K562 (cell line): ENCODE results near the gene DLX2. TPM values are rescaled to one million over a fixed set of nuclear protein-coding genes. Genes with fewer than 3 reads are reported as not detected.

ENCODE experiments used
- ATAC-seq: fragments of 200-7000 bp; cut with Tn5 transposase; 3 replicates; pipeline ENCODE4 v1.9.1; 2020; ENCODE audit warnings: moderate library complexity
- BruUV-seq: library from RNA; stranded (reverse); fragments of 400-500 nt; replicated peaks from 2 replicates; lab custom pipeline; 2021; lab: Mats Ljungman, UMichigan
- CTCF ChIA-PET: fragments of 300-600 bp; formaldehyde crosslinking; extraction: SDS; loops from one replicate; lab custom pipeline; 2021; ENCODE audit warnings: low intra/inter-chr PET ratio; lab: Yijun Ruan, JAX
- POLR2A ChIA-PET: fragments of 300-600, 350-650 bp; sonication (Branson Sonifier 250); formaldehyde crosslinking; extraction: SDS; loops from one replicate; lab custom pipeline; 2021; ENCODE audit warnings: antibody characterized with exemption, inconsistent platforms; lab: Yijun Ruan, JAX
- DNase-seq, 4 experiments: peaks; one replicate each; pipeline versions ENCODE4 v3.0.0 to v3.0.0-alpha.2; 2011 to 2018; ENCODE audit warnings: low spot score in 3 of 4, mixed read lengths in 3 of 4; ENCODE audit errors: extremely low read depth in 1 of 4
- FAIRE-seq: peaks from 2 replicates; lab custom pipeline; 2011; peaks lifted over from hg19 to GRCh38; lab: Jason Lieb, UNC
- H2AFZ ChIP-seq: 2 replicates; pipeline ENCODE4 v1.6.0; 2011; ENCODE audit warnings: low read depth, low read length, control low read depth, inconsistent platforms
- H3K27ac ChIP-seq: fragments of 200-600 bp; 3 replicates; pipeline ENCODE4 v1.8.0; 2011; ENCODE audit warnings: low read depth, mild to moderate bottlenecking, control low read depth, inconsistent platforms, low read length, moderate library complexity, mixed read lengths; ENCODE audit errors: extremely low read depth
- H3K27me3 ChIP-seq, 2 experiments: fragments of 300-600 bp in 1 of 2; 2 replicates in 1 of 2; 3 replicates in 1 of 2; pipeline versions ENCODE4 v1.6.0 to v1.8.0; 2011; ENCODE audit warnings: inconsistent platforms in 2 of 2, low read length in 2 of 2, mild to moderate bottlenecking in 1 of 2, mixed read lengths in 1 of 2, moderate library complexity in 1 of 2; ENCODE audit not compliant: control insufficient read depth in 2 of 2, insufficient read depth in 2 of 2
- H3K36me3 ChIP-seq: fragments of 300-600 bp; 3 replicates; pipeline ENCODE4 v1.8.0; 2011; ENCODE audit warnings: mild to moderate bottlenecking, low read length, inconsistent platforms; ENCODE audit not compliant: control insufficient read depth, insufficient read depth
- H3K4me1 ChIP-seq, 2 experiments: fragments of 200-600 bp in 1 of 2; replicated peaks in 1 of 2; 2 replicates in 1 of 2; 3 replicates in 1 of 2; pipeline versions ENCODE4 v1.5.1 to v1.8.0; 2011; ENCODE audit warnings: inconsistent platforms in 2 of 2, low read length in 2 of 2, mild to moderate bottlenecking in 1 of 2, mixed read lengths in 1 of 2, moderate library complexity in 1 of 2; ENCODE audit not compliant: control insufficient read depth in 2 of 2, insufficient read depth in 2 of 2
- H3K4me2 ChIP-seq: 2 replicates; pipeline ENCODE4 v1.6.1; 2011; ENCODE audit warnings: low read length, control low read depth, inconsistent platforms, mixed read lengths; ENCODE audit not compliant: insufficient read depth
- H3K4me3 ChIP-seq: fragments of 200-600 bp; sonication (generic), shearing (Covaris generic); 2 replicates; pipeline ENCODE4 v1.5.1; 2016; ENCODE audit warnings: control low read depth, inconsistent platforms
- H3K79me2 ChIP-seq: fragments of 200-600 bp; 3 replicates; pipeline ENCODE4 v1.8.0; 2011; ENCODE audit warnings: low read length, inconsistent platforms; ENCODE audit not compliant: control insufficient read depth, insufficient read depth
- H3K9ac ChIP-seq, 2 experiments: 2 replicates each; pipeline versions ENCODE4 v1.6.0 to v1.6.1; 2011; ENCODE audit warnings: low read depth in 2 of 2, low read length in 2 of 2, control low read depth in 1 of 2, inconsistent platforms in 1 of 2, mild to moderate bottlenecking in 1 of 2, mixed read lengths in 1 of 2; ENCODE audit not compliant: insufficient read depth in 1 of 2
- H3K9me1 ChIP-seq: one replicate; pipeline ENCODE4 v1.6.0; 2011; ENCODE audit warnings: inconsistent platforms, mild to moderate bottlenecking, low read length, moderate library complexity; ENCODE audit not compliant: control insufficient read depth, insufficient read depth
- H3K9me3 ChIP-seq: replicated peaks from 2 replicates; pipeline ENCODE4 v1.5.1; 2011; ENCODE audit warnings: low read depth, low read length, inconsistent platforms; ENCODE audit not compliant: control insufficient read depth, insufficient read depth
- H4K20me1 ChIP-seq: replicated peaks from 2 replicates; pipeline ENCODE4 v1.6.1; 2011; ENCODE audit warnings: low read length, inconsistent platforms, mixed read lengths; ENCODE audit not compliant: control insufficient read depth, insufficient read depth
- C11orf30 ChIP-seq: fragments of 450-650 bp; IDR thresholded peaks from 2 replicates; pipeline ENCODE4 v1.6.1; 2016; ENCODE audit warnings: low read depth, mild to moderate bottlenecking
- FOXK1 ChIP-seq: sonication (generic); formaldehyde crosslinking; IDR thresholded peaks from 2 replicates; pipeline ENCODE4 v1.8.0; 2022; ENCODE audit warnings: missing genetic modification reagents, mild to moderate bottlenecking, borderline replicate concordance
- HOXB6 ChIP-seq: fragments of 250-450 bp; sonication (Bioruptor Pico); IDR thresholded peaks from 2 replicates; pipeline ENCODE4 v1.5.1; 2022; ENCODE audit warnings: mild to moderate bottlenecking, borderline replicate concordance
- JUNB ChIP-seq: fragments of 450-650 bp; formaldehyde crosslinking; conservative IDR thresholded peaks from 2 replicates; pipeline ENCODE4 v1.4.0; 2020; ENCODE audit warnings: mild to moderate bottlenecking
- KLF16 ChIP-seq: IDR thresholded peaks from 2 replicates; pipeline ENCODE4 v1.6.1; 2016; ENCODE audit warnings: antibody characterized with exemption
- NELFE ChIP-seq: IDR thresholded peaks from 2 replicates; pipeline ENCODE4 v1.6.1; 2011; ENCODE audit warnings: mild to moderate bottlenecking; ENCODE audit not compliant: insufficient read depth, insufficient read length
- RBM14 ChIP-seq: fragments of 200-400 bp; formaldehyde crosslinking; IDR thresholded peaks from 2 replicates; pipeline ENCODE4 v1.6.1; 2018; ENCODE audit warnings: low read depth, mild to moderate bottlenecking, low read length, moderate library complexity, borderline replicate concordance; ENCODE audit not compliant: insufficient read depth
- ZBTB17 ChIP-seq: fragments of 450-650 bp; formaldehyde crosslinking; IDR thresholded peaks from 2 replicates; pipeline ENCODE4 v1.4.0; 2020; ENCODE audit warnings: mild to moderate bottlenecking
- ZBTB26 ChIP-seq: fragments of 450-650 bp; formaldehyde crosslinking; IDR thresholded peaks from 2 replicates; pipeline ENCODE4 v1.4.0; 2022; ENCODE audit warnings: missing genetic modification characterization
- ZNF316 ChIP-seq: fragments of 450-650 bp; IDR thresholded peaks from 2 replicates; pipeline ENCODE4 v1.6.1; 2016
- WGBS: fragments of 100-300 bp; shearing (Covaris generic); methylation state at CpG from one replicate; pipeline ENCODE4 v1.1.6; 2016; ENCODE audit warnings: low coverage, mixed read lengths; ENCODE audit not compliant: insufficient coverage; ENCODE audit errors: missing lambda C conversion rate; 5-methylcytosine and 5-hydroxymethylcytosine counted together
- in situ Hi-C: fragments of 300-500 bp; cut with MboI; formaldehyde crosslinking; loops from 4 replicates; pipeline ENCODE4 v1.15.0; 2018; ENCODE audit warnings: inconsistent platforms, mixed read lengths
- intact Hi-C: fragments of 100-400 bp; cut with micrococcal nuclease; formaldehyde crosslinking; loops from 2 replicates; pipeline ENCODE4 v1.14.2; 2022
- polyA plus RNA-seq, 8 experiments: library from polyadenylated mRNA; depleted of rRNA in 4 of 8; stranded (reverse) in 5 of 8; unstranded in 3 of 8; fragments of >200 nt; fragmentation: Nextera tagmentation in 2 of 8; fragmentation: Illumina TruSeq in 1 of 8; extraction: Ambion mirVana in 2 of 8; extraction: Trizol in 1 of 8; gene quantifications; 2 replicates each; pipeline versions ENCODE4 v1.2.1 to v1.2.3, GENCODE V29; 2011 to 2014; ENCODE audit warnings: inconsistent platforms in 1 of 8, missing spikeins in 1 of 8
- total RNA-seq, 7 experiments: library from RNA; depleted of rRNA in 6 of 7; stranded (reverse); fragments of >200 nt in 6 of 7; fragmentation: Illumina TruSeq in 2 of 7; extraction: Trizol in 2 of 7; gene quantifications; 2 replicates each; pipeline versions ENCODE4 v1.2.1 to v1.2.3, GENCODE V29; 2011 to 2021; ENCODE audit warnings: low replicate concordance in 1 of 7
- TF ChIP-seq, protein P1 (sequence below): sonication (generic); formaldehyde crosslinking; IDR thresholded peaks from 2 replicates; pipeline ENCODE4 v1.8.0; 2022; ENCODE audit warnings: mild to moderate bottlenecking, missing genetic modification reagents

DLX2 gene
- total and polyA plus RNA-seq, 9 of the 15 experiments (the other 6 are each of a cell fraction or from before 2014, with no cell fraction given) = 0.14 to 4.3 (median 0.86) TPM

DNA sequence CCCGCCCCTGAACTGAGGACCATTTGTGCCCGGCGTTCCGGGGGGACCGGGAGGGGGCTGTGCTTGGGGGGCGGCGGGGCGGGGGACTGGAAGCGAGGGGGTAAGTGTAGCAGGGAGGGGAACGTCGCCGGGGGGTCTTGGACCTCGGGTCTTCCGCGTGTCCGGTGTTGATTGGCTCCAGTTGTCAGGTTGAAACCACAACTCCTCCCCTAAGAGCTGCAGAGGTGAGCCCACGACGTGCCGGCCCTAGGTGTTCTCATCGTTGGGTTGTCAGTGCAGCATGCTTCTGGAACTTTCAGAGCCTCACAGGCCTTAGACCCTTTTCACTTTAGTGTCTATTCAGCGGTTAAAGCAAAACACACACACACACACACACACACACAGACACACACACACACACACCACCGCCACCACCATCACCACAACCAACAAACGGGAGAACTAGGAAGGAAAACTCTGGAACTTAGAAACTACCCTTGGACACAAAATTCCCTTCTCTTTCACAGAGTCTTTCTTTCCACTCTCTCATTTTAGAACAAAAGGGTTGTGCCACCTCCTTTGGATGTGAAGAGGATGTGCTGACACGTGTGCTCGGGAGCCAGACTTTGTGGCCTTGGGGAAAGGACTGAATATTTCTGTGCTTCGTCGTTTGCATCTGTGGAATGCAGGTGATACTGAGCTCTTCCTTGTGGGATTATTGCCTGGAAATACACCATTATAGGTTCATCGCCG lies 6.7 kb upstream of the DLX2 start:
- ATAC-seq (no peak), FAIRE-seq (no peak), DNase-seq (peak in 1 of 4 experiments; percentile 9)
- CTCF ChIA-PET = no interaction called here
- Histone ChIP-seq H4K20me1 (no peaks in the 10 kb centered on the region), H3K4me1 (peaks cover 0 to 29% of the 10 kb centered on the region in 2 experiments; a peak in 2 of 5 replicates), H3K4me2 (no peak overlapping the region), H3K36me3 (no peaks in the 10 kb centered on the region), H3K9me3 (no peaks in the 10 kb centered on the region; the same call in 1 of the 2 replicates), H3K4me3 (no peak overlapping the region), H2AFZ (peak overlapping the region; percentile 35; the same call in 1 of the 2 replicates), H3K9me1 (no peaks in the 10 kb centered on the region), H3K27ac (no peak overlapping the region), H3K27me3 (no peaks in the 10 kb centered on the region)
- BruUV-seq = no TSS peak
- in situ Hi-C loops = loop anchor here (5.0 to 25.0 kb wide), 4 partner anchors 292 to 1147 kb away; no protein-coding TSS in a partner anchor
- intact Hi-C loops = loop anchor here (10.0 kb wide), 1 partner anchor 185 kb away; the partner anchor contains the start of gene HAT1
- WGBS = 65% methylated on average over 15 of the region's 29 CpGs
- POLR2A ChIA-PET = interaction anchor here (0.6 kb wide), 2 partner anchors 296 to 709 kb away, joined by 3 read pairs; no protein-coding TSS in a partner anchor
- TF ChIP-seq ZBTB26 (peak; percentile 79; the same call in 1 of the 2 replicates), FOXK1 (CRISPR knock-in tag) (no peak), ZNF316 (peak; percentile 39; the same call in 1 of the 2 replicates), KLF16 (no peak), RBM14 (no peak), ZBTB17 (no peak), JUNB (CRISPR knock-in tag) (no peak), HOXB6 (CRISPR knock-in tag) (no peak), C11orf30 (peak; percentile 25; the same call in 1 of the 2 replicates), NELFE (no peak)
- TF ChIP-seq, protein P1, sequence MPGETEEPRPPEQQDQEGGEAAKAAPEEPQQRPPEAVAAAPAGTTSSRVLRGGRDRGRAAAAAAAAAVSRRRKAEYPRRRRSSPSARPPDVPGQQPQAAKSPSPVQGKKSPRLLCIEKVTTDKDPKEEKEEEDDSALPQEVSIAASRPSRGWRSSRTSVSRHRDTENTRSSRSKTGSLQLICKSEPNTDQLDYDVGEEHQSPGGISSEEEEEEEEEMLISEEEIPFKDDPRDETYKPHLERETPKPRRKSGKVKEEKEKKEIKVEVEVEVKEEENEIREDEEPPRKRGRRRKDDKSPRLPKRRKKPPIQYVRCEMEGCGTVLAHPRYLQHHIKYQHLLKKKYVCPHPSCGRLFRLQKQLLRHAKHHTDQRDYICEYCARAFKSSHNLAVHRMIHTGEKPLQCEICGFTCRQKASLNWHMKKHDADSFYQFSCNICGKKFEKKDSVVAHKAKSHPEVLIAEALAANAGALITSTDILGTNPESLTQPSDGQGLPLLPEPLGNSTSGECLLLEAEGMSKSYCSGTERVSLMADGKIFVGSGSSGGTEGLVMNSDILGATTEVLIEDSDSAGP (CRISPR knock-in tag) = no peak
- TF ChIP-seq, all 486 proteins: peak for 3
- H3K9ac ChIP-seq = no peak overlapping the region
- H3K79me2 ChIP-seq = no peaks in the 10 kb centered on the region
